AML-193 (cell line): ENCODE results near the gene MECR.

Source experiments
- DNase-seq, 2 experiments: peaks; one replicate each; lab custom pipeline; 2025; lab: John Stamatoyannopoulos, UW

MECR gene, protein sequence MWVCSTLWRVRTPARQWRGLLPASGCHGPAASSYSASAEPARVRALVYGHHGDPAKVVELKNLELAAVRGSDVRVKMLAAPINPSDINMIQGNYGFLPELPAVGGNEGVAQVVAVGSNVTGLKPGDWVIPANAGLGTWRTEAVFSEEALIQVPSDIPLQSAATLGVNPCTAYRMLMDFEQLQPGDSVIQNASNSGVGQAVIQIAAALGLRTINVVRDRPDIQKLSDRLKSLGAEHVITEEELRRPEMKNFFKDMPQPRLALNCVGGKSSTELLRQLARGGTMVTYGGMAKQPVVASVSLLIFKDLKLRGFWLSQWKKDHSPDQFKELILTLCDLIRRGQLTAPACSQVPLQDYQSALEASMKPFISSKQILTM

GRCh38 chr1:29230553-29231378 is at the start of gene MECR:
MECR (minus strand) TSS chr1:29230934; CDS start chr1:29230906, 28 bp downstream.
- DNase-seq: peak; percentile 87 to 89

DNA sequence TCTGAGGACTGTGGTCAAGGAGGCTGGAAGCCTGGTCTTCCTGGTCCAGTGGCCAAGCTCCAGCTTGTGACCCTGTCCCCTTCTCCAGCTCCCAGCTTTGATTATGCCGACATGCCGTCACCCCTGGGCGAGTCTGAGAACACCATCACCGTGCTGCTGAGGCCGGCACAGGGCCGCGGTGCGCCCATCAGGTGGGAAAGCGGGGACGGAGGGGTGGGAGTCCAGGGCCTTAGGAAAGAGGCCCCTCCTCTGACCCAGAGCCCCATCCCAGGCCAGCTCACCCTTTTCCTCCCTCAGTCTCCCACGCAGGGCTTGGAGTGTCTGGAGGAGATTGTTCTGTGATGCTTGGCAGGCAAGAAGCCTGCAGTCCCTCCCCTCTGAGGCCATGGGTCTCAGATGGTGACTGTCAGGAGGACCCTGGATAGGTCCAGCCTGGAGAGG is 49.2 kb upstream of the MECR start:
- DNase-seq: no peak

DNA sequence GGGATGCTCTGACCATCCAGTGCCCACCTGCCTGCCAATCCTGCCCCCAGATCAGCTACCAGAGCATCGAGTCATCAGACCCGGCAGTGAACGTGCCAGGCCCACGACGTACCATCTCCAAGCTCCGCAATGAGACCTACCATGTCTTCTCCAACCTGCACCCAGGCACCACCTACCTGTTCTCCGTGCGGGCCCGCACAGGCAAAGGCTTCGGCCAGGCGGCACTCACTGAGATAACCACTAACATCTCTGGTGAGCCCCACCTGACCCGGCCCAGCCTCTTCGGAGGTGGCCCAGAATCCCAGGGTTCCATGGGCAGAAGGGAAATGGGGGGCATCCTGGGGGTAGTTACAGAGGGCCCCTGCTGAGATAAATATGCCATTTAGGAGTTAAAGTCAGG is 48.7 kb upstream of the MECR start:
- DNase-seq: no peak

GRCh38 chr1:29278124-29278523 is 47.4 kb upstream of the MECR start:
- no peak for DNase-seq

- DNase-seq: no peak
These were observed 44.7 kb upstream of the MECR start for GRCh38 chr1:29275435-29275834.

DNA sequence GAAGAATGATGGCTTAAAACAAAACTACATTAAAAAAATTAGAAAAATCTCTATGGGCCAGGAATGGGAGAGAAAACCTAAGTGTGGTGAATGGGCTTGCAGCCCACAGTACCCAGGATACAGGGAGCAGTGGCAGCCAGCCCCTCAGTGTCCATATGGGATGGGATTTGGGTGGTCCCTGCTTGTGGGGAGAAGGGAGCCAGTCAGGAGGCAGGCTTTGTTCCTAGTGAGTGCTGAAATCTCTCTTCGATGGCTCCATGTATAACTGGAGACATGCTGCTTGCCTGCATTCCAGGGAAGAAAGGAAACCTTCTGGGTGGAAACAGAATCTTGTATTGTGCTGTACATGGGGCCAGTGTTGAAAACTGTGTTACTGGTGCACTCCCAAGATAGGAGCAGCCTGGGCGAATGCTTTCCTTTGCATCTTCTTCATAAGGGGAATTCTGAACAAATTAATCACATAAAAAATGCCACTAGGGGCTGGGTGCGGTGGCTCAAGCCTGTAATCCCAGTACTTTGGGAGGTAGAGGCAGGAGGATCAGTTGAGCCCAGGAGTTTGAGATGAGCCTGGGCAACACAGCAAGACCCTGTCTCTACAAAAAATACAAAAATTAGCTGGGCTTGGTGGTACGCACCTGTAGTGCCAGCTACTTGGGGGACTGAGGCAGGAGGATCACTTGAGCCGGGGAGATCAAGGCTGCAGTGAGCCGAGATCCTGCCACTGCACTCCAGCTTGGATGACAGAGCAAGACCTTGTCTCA is 41.6 kb upstream of the MECR start:
- DNase-seq: no peak

DNA sequence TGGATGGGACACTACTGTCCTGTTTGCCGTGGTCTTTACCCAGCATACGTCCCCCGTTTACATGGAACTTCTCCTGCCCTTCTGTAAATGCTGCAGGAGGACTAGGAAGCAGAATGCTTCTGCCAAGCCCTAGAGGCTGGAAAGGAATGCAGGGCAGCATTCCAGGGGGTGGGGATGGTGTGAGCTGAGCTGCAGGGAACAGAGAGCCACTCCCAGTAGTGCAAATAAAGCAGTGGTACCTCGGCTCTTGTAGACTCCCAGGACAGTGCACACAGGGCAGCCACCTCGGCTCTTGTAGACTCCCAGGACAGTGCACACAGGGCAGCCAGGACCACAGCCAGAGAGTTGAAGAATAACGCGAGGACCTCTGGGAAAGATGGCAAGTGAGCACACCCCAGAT is 41.0 kb upstream of the MECR start:
- no peak for DNase-seq

GRCh38 chr1:29270929-29271521 is 40.3 kb upstream of the MECR start:
- no peak for DNase-seq

DNA sequence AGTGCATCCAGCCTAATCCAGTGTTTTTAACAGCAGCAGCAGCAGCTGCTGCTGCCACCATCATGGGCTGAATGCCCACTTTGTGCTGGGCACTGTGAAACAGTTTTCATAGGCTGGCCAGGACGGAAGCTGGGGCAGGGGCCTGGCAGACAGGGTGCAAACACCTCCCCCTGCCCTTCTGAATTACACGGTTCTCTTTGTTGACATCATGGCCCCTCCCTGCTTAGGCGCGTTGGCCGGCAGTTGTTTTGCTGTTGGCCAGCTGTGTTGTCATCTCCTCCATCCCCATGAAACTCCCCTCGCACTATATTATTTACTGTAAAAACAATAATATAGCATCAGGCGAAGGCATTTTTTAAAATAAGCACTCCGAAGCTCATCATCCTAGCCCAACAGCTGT is 38.6 kb upstream of the MECR start:
- no peak for DNase-seq

- no peak for DNase-seq
These were observed 36.8 kb upstream of the MECR start for GRCh38 chr1:29267321-29268070.

DNA sequence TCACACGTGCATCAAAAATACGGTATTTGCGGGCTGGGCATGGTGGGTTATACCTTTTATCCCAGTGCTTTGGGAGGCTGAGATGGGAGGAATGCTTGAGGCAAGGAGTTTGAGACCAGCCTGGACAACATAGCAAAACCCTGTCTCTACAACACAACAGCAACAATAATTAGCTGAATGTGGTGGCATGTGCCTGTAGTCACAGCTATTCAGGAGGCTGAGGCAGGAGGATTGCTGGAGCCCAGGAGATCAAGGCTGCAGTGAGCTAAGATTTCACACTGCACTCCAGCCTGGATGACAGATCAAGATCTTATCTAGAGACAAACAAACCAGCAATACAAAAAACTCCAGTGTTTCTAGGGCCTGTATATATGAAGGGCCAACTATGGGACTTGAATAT is 36.2 kb upstream of the MECR start:
- DNase-seq: no peak

DNA sequence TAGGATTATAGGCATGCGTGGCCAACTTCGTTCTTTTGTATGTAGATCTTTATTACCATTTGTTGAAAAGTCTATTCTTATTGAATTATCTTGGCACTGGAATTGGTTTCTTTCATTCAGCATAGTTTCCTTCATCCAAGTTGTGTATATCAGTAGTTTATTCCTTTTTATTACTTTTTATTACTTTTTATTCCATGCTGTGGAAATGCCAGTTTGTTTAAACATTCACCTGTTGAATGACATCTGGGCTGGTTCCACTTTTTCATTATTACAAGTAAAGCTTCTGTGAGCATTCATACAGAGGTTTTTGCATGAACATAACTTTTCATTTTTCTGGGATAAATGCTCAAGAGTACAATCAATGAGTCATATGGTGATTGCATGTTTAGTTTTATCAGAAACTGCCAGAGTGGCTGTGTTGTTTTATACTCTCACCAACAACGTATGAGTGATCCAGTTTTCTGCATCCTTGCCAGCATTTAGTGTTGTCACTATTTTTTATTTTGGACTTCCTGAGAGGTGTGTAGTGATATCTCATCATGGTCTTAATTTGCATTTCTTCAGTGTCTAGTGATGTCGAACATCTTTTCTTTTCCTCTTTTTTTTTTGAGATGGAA is 34.1 kb upstream of the MECR start:
- DNase-seq: no peak

DNA sequence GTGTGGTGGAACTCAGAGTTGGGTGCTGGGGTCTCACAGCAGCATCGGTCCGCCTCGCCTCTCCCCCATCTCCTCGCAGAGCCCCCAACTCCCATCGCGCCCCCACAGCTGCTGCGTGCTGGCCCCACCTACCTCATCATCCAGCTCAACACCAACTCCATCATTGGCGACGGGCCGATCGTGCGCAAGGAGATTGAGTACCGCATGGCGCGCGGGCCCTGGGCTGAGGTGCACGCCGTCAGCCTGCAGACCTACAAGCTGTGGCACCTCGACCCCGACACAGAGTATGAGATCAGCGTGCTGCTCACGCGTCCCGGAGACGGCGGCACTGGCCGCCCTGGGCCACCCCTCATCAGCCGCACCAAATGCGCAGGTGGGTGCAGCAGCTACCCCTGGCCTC is 29.8 kb upstream of the MECR start:
- DNase-seq: no peak

- DNase-seq: no peak
These were observed 29.2 kb upstream of the MECR start for GRCh38 chr1:29259802-29260441.

GRCh38 chr1:29258976-29259801 is 28.5 kb upstream of the MECR start:
- DNase-seq: no peak

GRCh38 chr1:29258189-29258975 is 27.6 kb upstream of the MECR start:
- no peak for DNase-seq

DNA sequence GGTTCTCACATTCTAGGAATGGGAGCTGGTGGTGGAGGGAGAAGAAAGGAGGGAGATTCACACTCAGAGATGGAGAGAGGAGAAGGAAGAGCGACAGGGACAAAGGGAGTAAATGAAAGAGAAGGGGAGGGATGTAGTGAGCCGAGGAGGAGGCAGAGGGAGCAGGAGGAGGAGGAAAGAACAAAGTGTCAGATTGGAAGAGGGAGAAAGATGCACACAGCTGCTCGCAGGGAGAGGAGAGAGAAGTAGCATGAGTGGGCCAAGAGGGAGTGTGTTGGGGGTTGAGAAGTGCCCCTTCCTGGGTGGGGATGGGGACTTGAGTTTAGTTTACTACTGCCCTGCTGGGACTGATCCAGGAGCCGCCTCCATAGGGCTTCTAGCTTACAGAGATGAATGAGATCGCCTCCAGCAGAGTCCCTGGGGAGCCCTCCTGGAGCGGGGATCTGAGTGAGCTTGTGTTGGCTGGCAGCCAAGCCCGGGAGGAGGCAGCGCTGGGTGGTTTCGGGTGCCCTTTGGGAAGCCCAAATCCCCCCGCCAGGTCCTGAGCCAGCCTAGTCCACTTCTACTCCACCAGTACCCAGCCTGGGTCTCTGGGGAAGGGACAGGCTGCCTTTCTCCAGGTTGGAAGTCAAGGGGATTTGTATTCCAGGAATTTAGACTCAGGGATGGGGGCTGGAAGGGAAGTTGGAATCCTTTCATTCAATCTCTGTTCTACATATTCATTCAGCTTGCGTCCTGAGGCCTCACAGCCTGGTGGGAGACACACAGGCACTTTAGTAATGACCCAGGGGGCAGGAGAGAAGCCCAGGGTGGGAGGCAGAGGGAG is 26.5 kb upstream of the MECR start:
- no peak for DNase-seq

GRCh38 chr1:29256394-29256793 is 25.7 kb upstream of the MECR start:
- DNase-seq: no peak
